HG02884 (cell line): ENCODE results near the gene IL13RA1.
"Not testable (repeated sequence)": the region's sequence is repeated elsewhere in the genome, so short reads cannot be mapped to it uniquely, and the experiment has no call there.

Source experiments
- ATAC-seq: cut with Tn5 transposase; IDR thresholded peaks from one replicate; pipeline ENCODE4 v1.9.1; 2021; ENCODE audit warnings: mild to moderate bottlenecking, moderate library complexity; ENCODE audit not compliant: unreplicated experiment

IL13RA1 gene

GRCh38 chrX:118727686-118728339 lies 407 bp downstream of the IL13RA1 start:
- peak; percentile 11 for ATAC-seq

DNA sequence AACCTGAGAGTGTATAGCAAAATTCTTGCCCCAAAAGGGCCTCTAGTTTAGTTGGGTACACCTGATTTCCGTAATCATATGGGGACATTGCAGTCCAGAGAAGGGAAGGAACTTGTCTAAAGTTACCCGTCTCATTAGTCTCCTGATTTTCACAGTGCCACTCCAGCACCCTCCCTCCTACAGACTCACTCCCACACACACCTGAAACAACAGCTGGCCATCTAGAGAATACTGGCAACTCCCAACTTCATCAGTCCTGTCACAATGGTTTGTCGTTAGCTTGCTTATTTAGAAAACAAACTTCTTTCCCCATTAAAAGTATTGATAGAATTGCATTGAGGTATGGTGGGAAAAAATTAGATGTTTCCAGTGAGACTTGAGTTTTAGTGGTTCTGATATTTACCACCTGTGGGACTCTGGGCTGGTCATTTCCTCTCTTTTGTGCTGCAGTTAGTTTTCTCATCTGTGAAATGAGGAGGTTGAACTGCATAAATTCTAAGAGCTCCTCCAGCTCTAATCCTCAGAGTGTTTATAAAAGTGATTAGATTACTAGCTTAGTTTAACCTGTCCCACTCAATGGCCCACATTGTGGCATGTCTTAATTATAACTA lies 1.7 kb downstream of the IL13RA1 start:
- ATAC-seq = no peak

- no peak for ATAC-seq
These were observed 3.3 kb downstream of the IL13RA1 start for GRCh38 chrX:118730500-118731247.

DNA sequence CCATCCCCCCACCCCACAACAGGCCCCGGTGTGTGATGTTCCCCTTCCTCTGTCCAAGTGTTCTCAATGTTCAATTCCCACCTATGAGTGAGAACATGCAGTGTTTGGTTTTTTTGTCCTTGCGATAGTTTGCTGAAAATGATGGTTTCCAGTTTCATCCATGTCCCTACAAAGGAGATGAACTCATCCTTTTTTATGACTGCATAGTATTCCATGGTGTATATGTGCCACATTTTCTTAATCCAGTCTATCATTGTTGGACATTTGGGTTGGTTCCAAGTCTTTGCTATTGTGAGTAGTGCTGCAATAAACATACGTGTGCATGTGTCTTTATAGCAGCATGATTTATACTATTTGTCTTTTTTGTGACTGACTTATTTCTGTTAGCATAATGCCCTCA lies 5.1 kb downstream of the IL13RA1 start:
- ATAC-seq = not testable (repeated sequence)

DNA sequence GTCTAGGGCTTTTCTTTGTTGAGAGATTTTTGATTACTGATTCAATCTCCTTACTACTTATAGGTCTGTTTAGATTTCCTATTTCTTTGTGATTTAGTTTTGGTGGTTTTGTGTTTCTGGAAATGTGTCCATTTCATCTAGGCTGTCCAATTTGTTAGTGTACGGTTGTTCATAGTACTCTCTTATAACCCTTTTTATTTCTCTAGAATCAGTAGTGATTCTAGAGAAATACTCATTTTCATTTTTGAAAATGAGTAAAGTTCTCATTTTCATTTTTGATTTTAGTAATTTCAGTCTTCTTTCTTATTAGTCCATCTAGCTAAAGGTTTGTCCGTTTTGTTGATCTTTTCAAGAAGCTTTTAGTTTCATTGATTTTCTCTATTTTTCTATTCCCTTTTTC lies 7.5 kb downstream of the IL13RA1 start:
- no peak for ATAC-seq

- ATAC-seq = no peak
These were observed 9.1 kb downstream of the IL13RA1 start for GRCh38 chrX:118736394-118737010.

DNA sequence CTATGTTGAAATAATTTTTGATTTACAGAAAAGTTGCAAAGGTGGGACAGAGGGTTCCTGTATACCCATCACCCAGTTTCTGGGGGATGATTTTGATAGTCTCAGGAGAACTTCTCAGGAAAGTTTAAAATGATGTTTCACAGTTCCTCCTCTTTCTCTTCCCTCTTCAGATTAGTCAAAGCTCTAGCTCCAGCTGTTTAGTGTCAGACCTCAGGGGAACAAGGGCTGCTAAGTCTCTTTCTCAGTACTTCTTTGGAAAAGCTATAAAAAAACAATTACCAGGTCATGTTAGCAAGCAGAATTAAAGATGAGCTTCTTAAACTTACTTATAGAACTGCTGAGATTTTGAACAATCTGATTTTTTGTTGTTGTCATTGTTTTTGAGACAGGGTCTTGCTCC lies 12.2 kb downstream of the IL13RA1 start:
- ATAC-seq = no peak

- no peak for ATAC-seq
These were observed 13.0 kb downstream of the IL13RA1 start for GRCh38 chrX:118740276-118740889.

DNA sequence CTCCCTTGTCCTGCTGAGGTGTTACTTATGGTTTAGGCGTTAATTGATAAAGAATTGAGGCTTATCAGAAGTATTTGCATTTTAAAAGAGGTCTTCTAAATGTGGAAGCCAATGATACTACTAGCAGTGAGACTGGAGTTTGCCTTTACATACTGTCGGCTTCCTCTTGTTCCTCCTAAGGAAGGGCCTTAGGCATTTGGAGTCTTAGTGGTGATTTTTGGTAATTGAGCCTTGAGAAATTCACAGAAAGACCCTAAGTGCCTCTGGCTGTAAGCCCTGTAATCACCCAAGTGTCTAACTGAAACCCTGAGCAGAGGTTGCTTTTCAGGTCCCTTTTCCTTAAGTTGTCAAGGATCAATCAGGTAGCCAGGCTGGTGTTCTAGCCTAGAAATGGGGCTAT lies 14.8 kb downstream of the IL13RA1 start:
- ATAC-seq = no peak

GRCh38 chrX:118745570-118745969 lies 18.2 kb downstream of the IL13RA1 start:
- no peak for ATAC-seq

DNA sequence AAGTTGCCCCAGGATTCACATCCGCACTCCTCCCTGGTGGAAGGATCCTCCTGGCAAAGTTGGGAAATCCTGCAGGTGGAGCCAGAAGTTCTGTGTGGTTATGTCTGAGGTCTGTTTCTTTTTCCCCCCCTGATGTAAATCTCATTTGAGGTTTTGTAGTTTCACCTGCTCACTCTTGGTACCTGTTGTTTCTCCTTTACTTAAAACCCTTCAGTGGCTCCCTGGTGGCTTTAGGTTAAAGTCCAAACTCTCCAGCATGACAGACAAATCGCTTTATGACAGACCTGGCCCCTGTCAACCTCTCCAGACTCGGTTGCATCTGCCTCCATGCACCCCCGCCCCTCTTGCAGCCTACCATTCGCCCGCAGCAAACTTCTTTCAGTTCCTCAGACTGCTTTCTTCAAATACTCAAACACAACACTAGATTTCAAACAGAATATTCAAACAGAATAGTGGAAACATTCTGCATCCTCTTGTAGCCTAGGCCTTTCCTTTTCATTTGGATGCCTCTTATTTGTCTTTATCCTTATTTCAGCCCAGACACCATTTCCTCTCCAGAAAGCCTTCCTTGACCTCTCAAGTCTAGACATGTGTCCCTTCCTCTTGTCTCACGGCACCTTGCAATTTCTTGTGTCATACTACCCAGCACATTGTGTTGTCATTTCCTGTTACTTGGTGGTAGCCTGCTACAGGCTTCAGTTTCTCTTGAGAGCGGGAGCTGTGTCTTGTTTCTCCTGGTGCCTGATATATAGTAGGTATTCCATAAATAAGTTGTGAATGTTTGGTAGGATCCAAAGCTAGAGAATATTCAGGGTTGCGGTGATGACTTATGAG lies 24.8 kb downstream of the IL13RA1 start:
- peak; percentile 86 for ATAC-seq

DNA sequence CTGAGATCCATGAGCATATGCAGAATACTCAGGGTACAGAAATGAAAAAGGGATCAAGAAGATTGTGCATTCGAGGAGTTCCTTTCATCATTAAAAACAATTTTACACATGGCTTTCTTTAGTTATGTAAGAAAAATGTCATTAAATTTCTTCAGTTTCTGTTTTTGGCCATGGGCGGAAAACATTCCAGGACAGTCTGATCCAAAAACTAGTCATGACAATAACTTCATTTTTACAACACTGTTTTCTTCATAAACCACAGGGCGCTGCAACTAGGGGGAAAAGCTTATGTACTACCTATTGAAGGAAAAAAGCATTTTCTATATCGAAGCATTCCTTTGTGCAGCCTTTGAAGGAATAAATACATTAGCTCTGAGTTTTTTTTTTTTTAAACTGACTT lies 28.2 kb downstream of the IL13RA1 start:
- no peak for ATAC-seq

- ATAC-seq = no peak
These were observed 28.7 kb downstream of the IL13RA1 start for GRCh38 chrX:118756101-118756500.

GRCh38 chrX:118758511-118758910 lies 31.1 kb downstream of the IL13RA1 start:
- no peak for ATAC-seq

- no peak for ATAC-seq
These were observed 32.6 kb downstream of the IL13RA1 start for GRCh38 chrX:118760025-118760424.

DNA sequence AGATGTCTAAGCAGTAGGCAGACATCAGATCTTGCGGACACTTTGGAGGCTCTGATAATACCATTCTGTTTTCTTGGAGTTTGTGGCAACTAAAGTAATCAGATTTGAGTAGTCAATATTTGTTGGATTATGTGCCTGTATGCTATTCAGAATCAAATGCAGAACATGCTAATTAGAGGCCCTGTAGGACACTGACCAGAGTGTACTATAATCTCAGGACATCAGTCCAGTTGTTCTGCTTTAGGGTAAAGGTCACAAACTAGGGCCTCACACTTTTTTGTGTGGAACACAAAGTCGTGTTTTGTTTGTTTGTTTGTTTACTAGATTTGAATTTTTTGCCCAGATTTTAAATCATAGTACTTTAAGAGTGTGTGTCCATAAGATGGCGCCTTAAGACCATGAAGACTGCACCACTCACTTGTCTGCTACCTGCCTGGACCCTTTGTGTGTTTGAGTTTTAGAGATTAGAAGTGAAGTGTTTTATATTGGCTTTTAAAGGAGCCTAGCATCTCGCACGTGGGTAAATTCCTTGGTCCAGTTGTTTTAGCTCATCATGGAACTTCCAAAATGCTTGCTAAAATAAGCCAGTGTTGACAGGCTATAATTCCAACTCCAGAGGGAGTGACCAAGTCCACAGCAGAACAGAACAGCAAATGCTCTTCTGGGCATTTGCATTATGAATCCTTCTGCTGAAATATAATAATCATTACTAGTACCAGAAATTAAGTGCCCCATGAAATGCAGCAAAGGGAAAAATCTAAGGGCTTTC lies 34.7 kb downstream of the IL13RA1 start:
- no peak for ATAC-seq

DNA sequence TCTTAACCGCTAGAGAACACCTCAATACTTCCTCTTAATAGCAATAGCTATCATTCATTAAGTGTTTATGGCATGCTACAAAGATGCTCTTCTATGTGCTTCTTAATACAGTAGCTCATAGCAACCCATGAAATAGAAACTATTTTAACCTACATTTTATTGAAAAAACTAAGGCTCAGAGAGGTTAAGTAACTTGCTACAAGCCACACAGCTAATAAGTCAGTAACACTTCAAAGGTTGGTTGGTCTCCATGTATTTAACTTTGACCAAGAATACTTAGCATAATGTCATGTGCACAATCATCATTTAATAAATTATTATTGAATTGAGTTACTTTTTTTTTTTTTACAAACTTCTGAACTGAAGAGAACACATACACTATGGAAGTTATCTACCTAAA lies 36.1 kb downstream of the IL13RA1 start:
- ATAC-seq = no peak

- ATAC-seq = no peak
These were observed 36.7 kb downstream of the IL13RA1 start for GRCh38 chrX:118764122-118764521.

DNA sequence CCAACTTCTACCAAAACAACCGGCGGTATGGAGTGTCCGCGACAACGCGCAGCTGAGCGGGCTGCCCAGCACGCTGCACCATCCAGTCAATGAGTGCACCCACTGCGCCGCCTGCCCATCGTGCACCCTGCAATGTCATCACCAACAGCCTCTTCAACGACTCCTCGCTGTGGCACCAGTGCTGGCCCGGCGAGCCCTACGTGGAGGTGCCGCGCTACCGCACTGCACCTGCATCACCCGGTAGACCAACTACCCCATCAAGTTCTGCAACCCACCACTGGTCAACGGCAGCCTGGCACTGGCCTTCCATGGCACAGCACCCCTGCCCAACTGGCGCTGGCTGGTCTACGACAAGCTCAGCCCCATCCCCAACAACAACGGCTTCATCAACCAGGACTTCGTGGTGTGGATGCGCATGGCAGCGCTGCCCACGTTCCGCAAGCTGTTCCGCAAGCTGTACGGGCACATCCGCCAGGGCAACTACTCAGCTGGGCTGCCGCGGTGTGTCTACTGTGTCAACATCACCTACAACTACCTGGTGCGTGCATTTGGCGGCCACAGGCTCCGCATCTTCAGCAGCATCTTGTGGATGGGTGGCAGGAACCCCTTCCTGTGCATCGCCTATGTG lies 42.8 kb downstream of the IL13RA1 start:
- no peak for ATAC-seq
